GM18519 (cell line): Measurements from ENCODE around the gene TOR1B.
"Not testable (repeated sequence)": the region's sequence is repeated elsewhere in the genome, so short reads cannot be mapped to it uniquely, and the experiment has no call there.

Source experiments
- ATAC-seq: cut with Tn5 transposase; IDR thresholded peaks from one replicate; pipeline ENCODE4 v1.9.1; 2021; ENCODE audit warnings: mild to moderate bottlenecking, moderate library complexity; ENCODE audit not compliant: unreplicated experiment, low FRiP score

The TOR1B gene

GRCh38 chr9:129776096-129776495 is 26.9 kb upstream of the TOR1B start:
- not testable (repeated sequence) for ATAC-seq

- ATAC-seq = no peak
Measured at GRCh38 chr9:129776566-129776937, 26.4 kb upstream of the TOR1B start.

- ATAC-seq = no peak
Measured at GRCh38 chr9:129776938-129777768, 25.8 kb upstream of the TOR1B start.

GRCh38 chr9:129777769-129778130 is 25.2 kb upstream of the TOR1B start:
- ATAC-seq = no peak

- ATAC-seq = no peak
Measured at GRCh38 chr9:129778469-129778868, 24.5 kb upstream of the TOR1B start.

- ATAC-seq = no peak
Measured at GRCh38 chr9:129779560-129780190, 23.3 kb upstream of the TOR1B start.

- no peak for ATAC-seq
Measured at GRCh38 chr9:129781131-129781530, 21.9 kb upstream of the TOR1B start.

GRCh38 chr9:129781981-129782380 is 21.0 kb upstream of the TOR1B start:
- no peak for ATAC-seq

- ATAC-seq = no peak
Measured at GRCh38 chr9:129783516-129784361, 19.2 kb upstream of the TOR1B start.

- not testable (repeated sequence) for ATAC-seq
Measured at GRCh38 chr9:129784970-129785369, 18.0 kb upstream of the TOR1B start.

- no peak for ATAC-seq
Measured at GRCh38 chr9:129785866-129786265, 17.1 kb upstream of the TOR1B start.

GRCh38 chr9:129786481-129786880 is 16.5 kb upstream of the TOR1B start:
- ATAC-seq = no peak

- ATAC-seq = no peak
Measured at GRCh38 chr9:129794549-129794948, 8.4 kb upstream of the TOR1B start.

GRCh38 chr9:129796029-129796428 is 7.0 kb upstream of the TOR1B start:
- not testable (repeated sequence) for ATAC-seq

GRCh38 chr9:129798973-129799372 is 4.0 kb upstream of the TOR1B start:
- no peak for ATAC-seq

GRCh38 chr9:129801504-129801903 is 1.5 kb upstream of the TOR1B start:
- no peak for ATAC-seq

GRCh38 chr9:129803676-129804060 is 684 bp downstream of the TOR1B start:
- ATAC-seq = no peak

- ATAC-seq = no peak
Measured at GRCh38 chr9:129806061-129806460, 3.1 kb downstream of the TOR1B start.

- ATAC-seq = no peak
Measured at GRCh38 chr9:129809346-129809745, 6.4 kb downstream of the TOR1B start.

GRCh38 chr9:129810116-129810515 is 7.1 kb downstream of the TOR1B start:
- no peak for ATAC-seq

GRCh38 chr9:129810788-129811187 is 7.8 kb downstream of the TOR1B start:
- ATAC-seq = no peak
